NT2/D1 (cell line): ENCODE measurements around the gene HS3ST1.
"Not testable (repeated sequence)": the region's sequence is repeated elsewhere in the genome, so short reads cannot be mapped to it uniquely, and the experiment has no call there.

Experiments used
- YY1 ChIP-seq: IDR thresholded peaks from 2 replicates; pipeline ENCODE4 v1.6.1; 2011; ENCODE audit not compliant: insufficient read length, insufficient read depth
- ZNF274 ChIP-seq: IDR thresholded peaks from 2 replicates; pipeline ENCODE4 v1.6.1; 2011; ENCODE audit warnings: mild to moderate bottlenecking, low read depth, low read length

DNA sequence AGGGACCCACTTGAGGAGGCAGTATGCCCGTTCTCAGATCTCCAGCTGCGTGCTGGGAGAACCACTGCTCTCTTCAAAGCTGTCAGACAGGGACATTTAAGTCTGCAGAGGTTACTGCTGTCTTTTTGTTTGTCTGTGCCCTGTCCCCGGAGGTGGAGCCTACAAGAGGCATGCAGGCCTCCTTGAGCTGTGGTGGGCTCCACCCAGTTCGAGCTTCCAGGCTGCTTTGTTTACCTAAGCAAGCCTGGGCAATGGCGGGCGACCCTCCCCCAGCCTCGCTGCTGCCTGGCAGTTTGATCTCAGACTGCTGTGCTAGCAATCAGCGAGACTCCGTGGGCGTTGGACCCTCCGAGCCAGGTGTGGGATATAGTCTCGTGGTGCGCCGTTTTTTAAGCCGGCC is 44.6 kb downstream of the HS3ST1 start:
- not testable (repeated sequence) for TF ChIP-seq ZNF274, YY1
